ENCODE data around the gene HOXA11.

The HOXA11 gene

GRCh38 chr7:27192546-27193334 is 7.7 kb upstream of the HOXA11 start:
- DNase-seq (ENCODE audit: low read depth) = no peak

GRCh38 chr7:27191833-27192545 is 7.0 kb upstream of the HOXA11 start:
- DNase-seq (ENCODE audit: low read depth) = no peak

- no peak for DNase-seq (ENCODE audit: low read depth)
These were observed 6.2 kb upstream of the HOXA11 start for GRCh38 chr7:27191161-27191731.

- DNase-seq (ENCODE audit: low read depth) = no peak
These were observed 5.1 kb upstream of the HOXA11 start for GRCh38 chr7:27189997-27190748.

GRCh38 chr7:27189295-27189996 is 4.4 kb upstream of the HOXA11 start:
- no peak for DNase-seq (ENCODE audit: low read depth)

GRCh38 chr7:27188386-27189294 is 3.6 kb upstream of the HOXA11 start:
- no peak for DNase-seq (ENCODE audit: low read depth)

GRCh38 chr7:27187475-27188385 is 2.7 kb upstream of the HOXA11 start:
- DNase-seq (ENCODE audit: low read depth) = no peak

GRCh38 chr7:27186668-27187474 is 1.8 kb upstream of the HOXA11 start:
- DNase-seq (ENCODE audit: low read depth) = no peak

- DNase-seq (ENCODE audit: low read depth) = no peak
These were observed 1.0 kb upstream of the HOXA11 start for GRCh38 chr7:27185854-27186667.

GRCh38 chr7:27184337-27185012 is 557 bp downstream of the HOXA11 start:
- no peak for DNase-seq (ENCODE audit: low read depth)

- no peak for DNase-seq (ENCODE audit: low read depth)
These were observed 1.2 kb downstream of the HOXA11 start for GRCh38 chr7:27183682-27184336.

GRCh38 chr7:27182861-27183681 is 2.0 kb downstream of the HOXA11 start:
- no peak for DNase-seq (ENCODE audit: low read depth)

- DNase-seq (ENCODE audit: low read depth) = no peak
These were observed 2.7 kb downstream of the HOXA11 start for GRCh38 chr7:27182285-27182841.

- DNase-seq (ENCODE audit: low read depth) = no peak
These were observed 3.2 kb downstream of the HOXA11 start for GRCh38 chr7:27181795-27182275.

Measured in T-helper 22 cell (primary cell).